Lower lobe of right lung (tissue), 2 donors: ENCODE results near the gene ATG2A. TPM values are rescaled to one million over a fixed set of nuclear protein-coding genes. Genes with fewer than 3 reads are reported as not detected.

Source experiments
- ATAC-seq, 2 donors: fragments of 200-7000 bp; cut with Tn5 transposase; one replicate each; pipeline ENCODE4 v1.9.1; 2020 to 2022; ENCODE audit warnings: mild to moderate bottlenecking in 2 of 2, moderate library complexity in 2 of 2
- DNase-seq: peaks from one replicate; pipeline ENCODE4 v3.0.0-alpha.2; 2020
- H3K27ac ChIP-seq: fragments of 200-600 bp; one replicate; pipeline ENCODE4 v1.8.0; 2022
- H3K27me3 ChIP-seq: fragments of 200-600 bp; one replicate; pipeline ENCODE4 v1.8.0; 2022; ENCODE audit warnings: low read depth
- H3K36me3 ChIP-seq: fragments of 200-600 bp; one replicate; pipeline ENCODE4 v1.8.0; 2022; ENCODE audit warnings: mild to moderate bottlenecking
- H3K4me1 ChIP-seq: fragments of 200-600 bp; one replicate; pipeline ENCODE4 v1.8.0; 2022
- H3K4me3 ChIP-seq: fragments of 200-600 bp; one replicate; pipeline ENCODE4 v1.8.0; 2022; ENCODE audit warnings: mild to moderate bottlenecking
- H3K9me3 ChIP-seq: fragments of 200-600 bp; one replicate; pipeline ENCODE4 v1.8.0; 2022
- intact Hi-C: fragments of 100-400 bp; cut with DNase I; formaldehyde crosslinking; loops from one replicate; pipeline ENCODE4 v1.11.0; 2022
- total RNA-seq: library from RNA; stranded (reverse); fragmentation: NEBNext Ultra II Directional; extraction: Animal tissue kit (Norgen Biotek cat#: 25700); gene quantifications from one replicate; pipeline ENCODE4 v1.2.1, GENCODE V29; 2021
- TF ChIP-seq, protein P1 (sequence below): fragments of 200-600 bp; IDR thresholded peaks from one replicate; pipeline ENCODE4 v1.8.0; 2022; ENCODE audit warnings: antibody characterized with exemption, mild to moderate bottlenecking
- donor health status: DM: no; HTN: yes; CAD: no; lungs with severe emphysema.

ATG2A gene
- total RNA-seq, 1 donor from 2014 or later, result 21.7 TPM

DNA sequence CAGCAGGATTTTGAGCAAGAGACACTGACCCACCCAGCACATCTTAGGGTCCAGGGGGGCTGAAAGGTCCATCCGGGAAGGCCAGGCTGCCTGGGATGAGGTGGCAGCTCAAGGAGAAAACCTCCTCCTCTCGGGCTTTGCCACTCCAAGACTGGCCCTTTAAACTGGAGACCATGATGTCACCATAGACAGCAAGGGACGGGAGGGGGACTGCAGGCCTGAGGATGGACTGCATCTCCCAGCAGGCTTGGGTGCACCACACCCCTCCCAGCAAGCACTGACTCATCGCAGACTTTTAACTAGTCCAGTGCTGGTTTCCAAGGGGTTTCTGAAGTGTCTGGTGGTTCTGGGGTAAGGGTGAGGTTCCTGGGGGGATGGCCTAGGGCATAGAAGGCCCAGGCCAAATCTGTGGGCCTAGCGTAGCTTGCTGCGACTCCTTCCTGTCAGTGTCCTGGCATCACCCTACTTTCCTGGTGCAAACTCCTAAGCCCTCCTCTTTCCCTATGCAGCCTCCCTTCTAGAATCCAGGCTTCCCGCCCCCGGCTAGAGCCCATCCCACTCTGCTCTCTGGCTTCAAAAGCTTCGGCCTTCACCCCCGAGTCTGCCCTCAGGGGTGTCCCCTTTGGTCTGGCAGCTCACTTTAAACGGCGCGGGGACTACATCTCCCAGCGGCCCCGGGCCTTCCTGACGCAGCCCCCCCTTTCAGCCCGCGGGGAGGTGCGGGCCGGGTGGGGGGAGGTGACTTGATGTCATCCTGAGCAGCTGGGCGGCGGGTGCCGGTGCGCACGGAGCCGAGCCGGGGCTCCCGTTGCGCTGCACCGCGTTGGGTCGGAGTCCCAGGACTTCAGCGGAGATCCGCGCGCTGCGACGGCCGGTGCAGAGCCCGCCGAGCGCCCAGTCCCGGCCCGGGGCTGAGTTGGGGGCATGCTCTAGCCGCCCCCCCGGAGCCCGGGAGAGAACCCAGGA lies 7.2 kb upstream of the ATG2A start, which contains the start of gene PPP2R5B:
Gene PPP2R5B, plus strand, starts transcription at position 746 of the 966 bp plus-strand sequence. CDS start 1,046 bp downstream, outside the sequence.
- DNase-seq (peak; percentile 95), ATAC-seq (peak; percentile 97 to 98)
- no peaks in the 10 kb centered on the region for H3K9me3 ChIP-seq
- intact Hi-C loops, result no loop called here
- H3K27ac ChIP-seq, result peak within 1 kb of the TSS; percentile 97
- H3K27me3 ChIP-seq, result no peaks in the 10 kb centered on the region
- TF ChIP-seq, protein P1, sequence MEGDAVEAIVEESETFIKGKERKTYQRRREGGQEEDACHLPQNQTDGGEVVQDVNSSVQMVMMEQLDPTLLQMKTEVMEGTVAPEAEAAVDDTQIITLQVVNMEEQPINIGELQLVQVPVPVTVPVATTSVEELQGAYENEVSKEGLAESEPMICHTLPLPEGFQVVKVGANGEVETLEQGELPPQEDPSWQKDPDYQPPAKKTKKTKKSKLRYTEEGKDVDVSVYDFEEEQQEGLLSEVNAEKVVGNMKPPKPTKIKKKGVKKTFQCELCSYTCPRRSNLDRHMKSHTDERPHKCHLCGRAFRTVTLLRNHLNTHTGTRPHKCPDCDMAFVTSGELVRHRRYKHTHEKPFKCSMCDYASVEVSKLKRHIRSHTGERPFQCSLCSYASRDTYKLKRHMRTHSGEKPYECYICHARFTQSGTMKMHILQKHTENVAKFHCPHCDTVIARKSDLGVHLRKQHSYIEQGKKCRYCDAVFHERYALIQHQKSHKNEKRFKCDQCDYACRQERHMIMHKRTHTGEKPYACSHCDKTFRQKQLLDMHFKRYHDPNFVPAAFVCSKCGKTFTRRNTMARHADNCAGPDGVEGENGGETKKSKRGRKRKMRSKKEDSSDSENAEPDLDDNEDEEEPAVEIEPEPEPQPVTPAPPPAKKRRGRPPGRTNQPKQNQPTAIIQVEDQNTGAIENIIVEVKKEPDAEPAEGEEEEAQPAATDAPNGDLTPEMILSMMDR, result no peak
- H3K4me1 ChIP-seq, result peaks cover 26% of the 10 kb centered on the region
- peak within 1 kb of the TSS; percentile 100 for H3K4me3 ChIP-seq
- peaks cover 23% of the 10 kb centered on the region for H3K36me3 ChIP-seq

DNA sequence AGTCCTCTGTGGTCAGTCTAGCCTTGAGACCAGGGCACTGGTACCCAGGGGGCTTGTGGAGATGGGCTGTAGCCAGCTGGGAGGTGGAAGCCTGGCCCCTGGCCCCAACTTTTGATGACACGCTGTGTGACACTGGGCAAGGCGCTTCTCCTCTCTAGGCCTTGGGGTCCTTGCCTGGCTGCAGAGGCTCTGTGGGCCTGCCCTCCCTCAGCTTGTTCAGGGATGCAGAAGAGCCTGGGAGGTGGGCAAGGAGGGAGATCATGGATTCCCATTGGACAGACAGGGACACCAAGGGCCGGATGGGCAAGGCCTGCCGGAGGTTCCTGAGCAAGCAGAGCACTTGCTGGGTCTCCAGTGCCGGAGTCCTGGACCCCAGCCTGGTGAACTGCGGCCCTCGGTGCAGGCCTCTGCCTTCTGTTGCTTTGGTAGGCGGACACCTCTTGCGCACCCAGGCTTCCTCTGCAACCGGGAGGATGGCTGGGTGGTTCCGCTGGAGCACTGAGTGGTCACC lies 6.2 kb upstream of the ATG2A start:
- TF ChIP-seq, protein P1, result no peak
- peak overlapping the region; percentile 100 for H3K4me3 ChIP-seq
- no peak overlapping the region for H3K27ac ChIP-seq

DNA sequence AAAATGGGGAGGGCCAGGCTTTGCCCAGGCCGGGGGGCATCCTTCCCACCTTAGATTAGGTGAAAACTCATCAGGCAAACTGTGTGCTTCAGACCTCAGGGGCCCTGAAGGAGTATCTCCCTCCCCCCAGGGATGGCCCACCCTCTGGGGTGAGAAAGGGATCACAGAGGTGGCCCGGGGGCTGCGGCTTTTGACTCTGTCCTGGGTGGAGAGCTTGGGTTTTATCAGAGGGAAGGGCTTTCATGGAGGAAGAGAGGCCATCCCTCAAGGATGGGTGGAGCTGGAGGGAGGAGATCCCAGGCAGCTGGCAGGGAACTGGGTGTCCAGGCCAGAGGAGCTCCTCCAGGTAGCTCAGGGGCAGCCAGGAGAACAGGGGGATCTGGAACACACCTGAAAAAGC lies 4.4 kb upstream of the ATG2A start:
- no peak for ATAC-seq
- no peaks in the 10 kb centered on the region for H3K36me3 ChIP-seq
- no peaks in the 10 kb centered on the region for H3K9me3 ChIP-seq
- DNase-seq, result no peak
- H3K27me3 ChIP-seq, result no peaks in the 10 kb centered on the region
- H3K4me1 ChIP-seq, result peaks cover 35% of the 10 kb centered on the region
- no peak overlapping the region for H3K27ac ChIP-seq
- intact Hi-C loops, result no loop called here
- TF ChIP-seq, protein P1, result no peak
- no peak overlapping the region for H3K4me3 ChIP-seq

More for the DNA sequence above, 6.2 kb upstream of the ATG2A start:
- Histone ChIP-seq H3K9me3 (no peaks in the 10 kb centered on the region), H3K4me1 (peaks cover 31% of the 10 kb centered on the region), H3K36me3 (peaks cover 14% of the 10 kb centered on the region), H3K27me3 (no peaks in the 10 kb centered on the region)
- no peak for DNase-seq
- intact Hi-C loops, result no loop called here
- no peak for ATAC-seq

DNA sequence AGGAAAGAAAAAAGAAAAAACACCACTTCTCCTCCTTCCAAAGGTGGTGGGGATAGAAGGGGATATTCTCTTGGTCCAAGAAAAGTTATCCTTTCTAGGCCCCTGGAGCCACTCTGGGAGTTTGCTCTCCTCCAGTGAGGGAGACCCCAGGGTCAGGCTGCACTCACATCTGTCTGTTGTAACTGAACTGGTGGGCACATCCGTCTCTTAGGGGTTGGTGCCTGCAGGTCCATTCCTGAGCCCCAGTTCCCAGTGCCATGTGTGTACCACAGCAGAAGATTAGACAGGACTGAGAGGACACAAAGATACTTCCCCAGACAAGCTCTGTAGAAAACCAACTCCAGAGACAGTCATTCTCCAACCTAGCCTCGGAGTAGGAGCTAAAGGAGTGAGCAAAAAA lies 3.1 kb upstream of the ATG2A start:
- DNase-seq, result no peak
- TF ChIP-seq, protein P1, result no peak
- no peak for ATAC-seq
- Histone ChIP-seq H3K9me3 (no peaks in the 10 kb centered on the region), H3K4me3 (no peak overlapping the region), H3K27me3 (no peaks in the 10 kb centered on the region), H3K27ac (no peak overlapping the region), H3K4me1 (peaks cover 35% of the 10 kb centered on the region), H3K36me3 (no peaks in the 10 kb centered on the region)
- intact Hi-C loops, result no loop called here

DNA sequence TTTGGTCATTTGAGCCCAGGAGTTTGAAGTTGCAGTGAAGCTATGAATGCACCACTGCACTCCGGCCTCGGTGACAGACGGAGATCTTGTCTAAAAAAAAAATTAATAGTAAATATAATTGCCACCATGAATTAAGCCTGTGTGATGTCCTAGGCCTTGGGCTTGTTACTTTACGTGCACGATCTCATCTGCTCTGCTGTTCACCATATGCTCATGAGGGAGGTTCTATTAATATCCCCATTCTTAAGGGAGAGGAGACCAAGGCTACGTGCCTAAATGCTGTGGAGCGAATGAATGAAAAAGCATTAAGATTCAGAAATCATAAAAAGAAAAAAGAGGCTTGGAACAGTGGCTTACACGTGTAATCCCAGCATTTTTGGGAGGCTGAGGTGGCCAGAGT lies 2.6 kb upstream of the ATG2A start:
- H3K27me3 ChIP-seq, result no peaks in the 10 kb centered on the region
- intact Hi-C loops, result no loop called here
- H3K36me3 ChIP-seq, result no peaks in the 10 kb centered on the region
- no peak overlapping the region for H3K4me3 ChIP-seq
- DNase-seq (no peak), ATAC-seq (no peak)
- TF ChIP-seq, protein P1, result no peak
- no peaks in the 10 kb centered on the region for H3K9me3 ChIP-seq
- peaks cover 34% of the 10 kb centered on the region for H3K4me1 ChIP-seq
- H3K27ac ChIP-seq, result no peak overlapping the region
